ENCODE results near the gene GPX4.

The GPX4 gene

GRCh38 chr19:1067341-1067957 lies 36.3 kb upstream of the GPX4 start:
- H3K4me3 Mint-ChIP-seq, result peak overlapping the region; percentile 46 to 56 (median 53)
- TF ChIP-seq, protein P1, sequence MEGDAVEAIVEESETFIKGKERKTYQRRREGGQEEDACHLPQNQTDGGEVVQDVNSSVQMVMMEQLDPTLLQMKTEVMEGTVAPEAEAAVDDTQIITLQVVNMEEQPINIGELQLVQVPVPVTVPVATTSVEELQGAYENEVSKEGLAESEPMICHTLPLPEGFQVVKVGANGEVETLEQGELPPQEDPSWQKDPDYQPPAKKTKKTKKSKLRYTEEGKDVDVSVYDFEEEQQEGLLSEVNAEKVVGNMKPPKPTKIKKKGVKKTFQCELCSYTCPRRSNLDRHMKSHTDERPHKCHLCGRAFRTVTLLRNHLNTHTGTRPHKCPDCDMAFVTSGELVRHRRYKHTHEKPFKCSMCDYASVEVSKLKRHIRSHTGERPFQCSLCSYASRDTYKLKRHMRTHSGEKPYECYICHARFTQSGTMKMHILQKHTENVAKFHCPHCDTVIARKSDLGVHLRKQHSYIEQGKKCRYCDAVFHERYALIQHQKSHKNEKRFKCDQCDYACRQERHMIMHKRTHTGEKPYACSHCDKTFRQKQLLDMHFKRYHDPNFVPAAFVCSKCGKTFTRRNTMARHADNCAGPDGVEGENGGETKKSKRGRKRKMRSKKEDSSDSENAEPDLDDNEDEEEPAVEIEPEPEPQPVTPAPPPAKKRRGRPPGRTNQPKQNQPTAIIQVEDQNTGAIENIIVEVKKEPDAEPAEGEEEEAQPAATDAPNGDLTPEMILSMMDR (IDR thresholded peaks at IDR 0.05; ENCODE audit: unreplicated experiment in 3 of 3), result no peak
- H3K27ac Mint-ChIP-seq, result no peak overlapping the region
- peaks cover 6% of the 10 kb centered on the region for H3K4me1 Mint-ChIP-seq
- H3K9me3 Mint-ChIP-seq, result no peaks in the 10 kb centered on the region
- H3K36me3 Mint-ChIP-seq (ENCODE audit: low read depth), result no peaks in the 10 kb centered on the region
- peaks cover 73% of the 10 kb centered on the region for H3K27me3 Mint-ChIP-seq (ENCODE audit: low read depth)

GRCh38 chr19:1068009-1069001 lies 35.5 kb upstream of the GPX4 start:
- Mint-ChIP-seq H3K27me3 (ENCODE audit: low read depth) (peaks cover 80% of the 10 kb centered on the region), H3K27ac (no peak overlapping the region), H3K4me1 (peaks cover 6% of the 10 kb centered on the region), H3K36me3 (ENCODE audit: low read depth) (no peaks in the 10 kb centered on the region), H3K4me3 (peak overlapping the region; percentile 1 to 56 (median 17)), H3K9me3 (no peaks in the 10 kb centered on the region)
- TF ChIP-seq, protein P1 (IDR thresholded peaks at IDR 0.05; ENCODE audit: unreplicated experiment in 3 of 3), result no peak

- TF ChIP-seq, protein P1 (IDR thresholded peaks at IDR 0.05; ENCODE audit: unreplicated experiment in 3 of 3), result no peak
Observed at GRCh38 chr19:1069009-1069779, 34.6 kb upstream of the GPX4 start.

GRCh38 chr19:1070576-1070930 lies 33.2 kb upstream of the GPX4 start:
- H3K27me3 Mint-ChIP-seq (ENCODE audit: low read depth), result peaks cover 72% of the 10 kb centered on the region
- no peak overlapping the region for H3K27ac Mint-ChIP-seq
- H3K9me3 Mint-ChIP-seq, result no peaks in the 10 kb centered on the region
- H3K4me3 Mint-ChIP-seq, result no peak overlapping the region
- TF ChIP-seq, protein P1 (IDR thresholded peaks at IDR 0.05; ENCODE audit: unreplicated experiment in 3 of 3), result no peak
- H3K4me1 Mint-ChIP-seq, result peaks cover 6% of the 10 kb centered on the region
- no peaks in the 10 kb centered on the region for H3K36me3 Mint-ChIP-seq (ENCODE audit: low read depth)

More at GRCh38 chr19:1069009-1069779, 34.6 kb upstream of the GPX4 start:
- Mint-ChIP-seq H3K27ac (no peak overlapping the region), H3K4me1 (peaks cover 6% of the 10 kb centered on the region), H3K36me3 (ENCODE audit: low read depth) (no peaks in the 10 kb centered on the region), H3K4me3 (peak overlapping the region; percentile 1 to 30 (median 17)), H3K27me3 (ENCODE audit: low read depth) (peaks cover 82% of the 10 kb centered on the region), H3K9me3 (no peaks in the 10 kb centered on the region)

GRCh38 chr19:1070931-1071791 lies 32.6 kb upstream of the GPX4 start:
- H3K4me3 Mint-ChIP-seq, result peak overlapping the region; percentile 17 to 78 (median 56)
- no peaks in the 10 kb centered on the region for H3K36me3 Mint-ChIP-seq (ENCODE audit: low read depth)
- no peak overlapping the region for H3K27ac Mint-ChIP-seq
- TF ChIP-seq, protein P1 (IDR thresholded peaks at IDR 0.05; ENCODE audit: unreplicated experiment in 3 of 3), result no peak
- H3K27me3 Mint-ChIP-seq (ENCODE audit: low read depth), result peaks cover 72% of the 10 kb centered on the region
- no peaks in the 10 kb centered on the region for H3K9me3 Mint-ChIP-seq
- H3K4me1 Mint-ChIP-seq, result peaks cover 6% of the 10 kb centered on the region
